Astrocyte of the cerebellum (primary cell): ENCODE results near the gene PRKAR2B.

Experiments
- DNase-seq: peaks from one replicate; pipeline ENCODE4 v3.0.0-alpha.2; 2011; ENCODE audit warnings: low read depth
- H3K4me3 ChIP-seq: 2 replicates; pipeline ENCODE4 v1.5.1; 2011; ENCODE audit warnings: mild to moderate bottlenecking, low read depth, low read length, moderate library complexity
- in situ Hi-C: cut with HindIII; loops from 2 replicates; pipeline ENCODE4 v1.10.0; 2017; ENCODE audit warnings: low sequenced_read_pairs
- TF ChIP-seq, protein P1 (sequence below): IDR thresholded peaks from 2 replicates; pipeline ENCODE4 v1.5.1; 2012; ENCODE audit warnings: low read length, low read depth, moderate library complexity, mild to moderate bottlenecking; ENCODE audit errors: missing control alignments

The PRKAR2B gene

DNA sequence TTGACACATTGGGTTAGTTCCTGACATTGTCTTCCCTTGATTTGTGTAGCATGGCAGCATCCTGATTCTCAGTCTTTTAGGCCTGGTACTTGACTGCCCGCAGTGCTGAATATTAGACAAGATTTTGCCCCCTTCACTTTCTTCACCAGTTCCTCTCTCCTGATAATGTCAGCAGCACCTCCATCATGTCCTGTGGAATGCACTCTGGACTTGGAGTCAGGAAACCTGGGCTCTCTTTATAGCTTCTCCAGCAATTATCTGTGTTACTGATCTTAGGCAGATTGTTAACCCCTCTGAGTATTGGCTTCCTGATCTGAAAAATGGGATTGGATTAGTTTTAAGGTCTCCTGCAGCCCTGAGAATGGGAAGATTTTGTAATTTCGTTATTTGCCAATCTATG, 143.3 kb downstream of the PRKAR2B start:
- H3K4me3 ChIP-seq: no peak overlapping the region
- no peak for DNase-seq
- TF ChIP-seq, protein P1, sequence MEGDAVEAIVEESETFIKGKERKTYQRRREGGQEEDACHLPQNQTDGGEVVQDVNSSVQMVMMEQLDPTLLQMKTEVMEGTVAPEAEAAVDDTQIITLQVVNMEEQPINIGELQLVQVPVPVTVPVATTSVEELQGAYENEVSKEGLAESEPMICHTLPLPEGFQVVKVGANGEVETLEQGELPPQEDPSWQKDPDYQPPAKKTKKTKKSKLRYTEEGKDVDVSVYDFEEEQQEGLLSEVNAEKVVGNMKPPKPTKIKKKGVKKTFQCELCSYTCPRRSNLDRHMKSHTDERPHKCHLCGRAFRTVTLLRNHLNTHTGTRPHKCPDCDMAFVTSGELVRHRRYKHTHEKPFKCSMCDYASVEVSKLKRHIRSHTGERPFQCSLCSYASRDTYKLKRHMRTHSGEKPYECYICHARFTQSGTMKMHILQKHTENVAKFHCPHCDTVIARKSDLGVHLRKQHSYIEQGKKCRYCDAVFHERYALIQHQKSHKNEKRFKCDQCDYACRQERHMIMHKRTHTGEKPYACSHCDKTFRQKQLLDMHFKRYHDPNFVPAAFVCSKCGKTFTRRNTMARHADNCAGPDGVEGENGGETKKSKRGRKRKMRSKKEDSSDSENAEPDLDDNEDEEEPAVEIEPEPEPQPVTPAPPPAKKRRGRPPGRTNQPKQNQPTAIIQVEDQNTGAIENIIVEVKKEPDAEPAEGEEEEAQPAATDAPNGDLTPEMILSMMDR: no peak
- in situ Hi-C loops: loop anchor here (25.0 kb wide), 1 partner anchor 550 kb away; the partner anchor contains the start of gene CBLL1

DNA sequence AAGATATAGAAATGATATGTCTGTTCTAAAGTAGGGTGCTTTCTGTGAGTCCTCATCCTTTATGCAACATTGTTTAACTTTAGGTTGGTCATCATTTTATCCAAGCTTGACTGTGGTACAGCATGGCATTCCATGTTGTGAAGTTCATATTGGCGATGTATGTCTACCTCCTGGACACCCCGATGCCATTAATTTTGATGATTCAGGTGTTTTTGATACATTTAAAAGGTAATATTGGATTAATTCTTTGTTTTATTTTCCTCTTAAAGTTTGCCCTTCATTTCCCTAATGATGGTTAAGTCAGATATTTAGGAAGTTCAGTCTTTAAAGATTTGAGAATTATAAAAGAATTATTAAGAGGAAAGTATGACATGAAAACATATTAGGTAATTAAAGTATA, 145.6 kb downstream of the PRKAR2B start:
- no peak overlapping the region for H3K4me3 ChIP-seq
- DNase-seq: no peak
- in situ Hi-C loops: loop anchor here (25.0 kb wide), 1 partner anchor 547 kb away; the partner anchor contains the start of gene CBLL1
- TF ChIP-seq, protein P1: no peak

DNA sequence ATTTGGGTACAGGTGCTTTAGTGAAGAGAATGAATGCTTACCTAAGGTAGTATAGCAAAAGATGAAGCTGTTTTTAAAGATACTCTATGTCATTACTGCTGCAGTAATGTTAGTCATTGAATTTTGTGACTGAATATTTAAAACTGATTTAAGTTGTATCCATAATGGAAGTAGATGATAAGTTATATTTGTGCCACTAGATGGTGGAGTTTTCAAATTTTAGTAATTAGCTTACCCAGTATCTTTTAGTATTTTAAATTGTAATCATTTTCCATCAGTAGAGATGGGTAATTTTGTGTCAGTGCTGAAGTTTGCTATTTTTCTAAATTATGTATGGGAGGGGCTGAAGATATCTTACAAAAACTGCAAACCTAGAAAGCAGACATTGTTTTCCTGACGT, 149.5 kb downstream of the PRKAR2B start:
- TF ChIP-seq, protein P1: no peak
- no peak for DNase-seq
- in situ Hi-C loops: loop anchor here (25.0 kb wide), 1 partner anchor 543 kb away; the partner anchor contains the start of gene CBLL1
- H3K4me3 ChIP-seq: no peak overlapping the region

DNA sequence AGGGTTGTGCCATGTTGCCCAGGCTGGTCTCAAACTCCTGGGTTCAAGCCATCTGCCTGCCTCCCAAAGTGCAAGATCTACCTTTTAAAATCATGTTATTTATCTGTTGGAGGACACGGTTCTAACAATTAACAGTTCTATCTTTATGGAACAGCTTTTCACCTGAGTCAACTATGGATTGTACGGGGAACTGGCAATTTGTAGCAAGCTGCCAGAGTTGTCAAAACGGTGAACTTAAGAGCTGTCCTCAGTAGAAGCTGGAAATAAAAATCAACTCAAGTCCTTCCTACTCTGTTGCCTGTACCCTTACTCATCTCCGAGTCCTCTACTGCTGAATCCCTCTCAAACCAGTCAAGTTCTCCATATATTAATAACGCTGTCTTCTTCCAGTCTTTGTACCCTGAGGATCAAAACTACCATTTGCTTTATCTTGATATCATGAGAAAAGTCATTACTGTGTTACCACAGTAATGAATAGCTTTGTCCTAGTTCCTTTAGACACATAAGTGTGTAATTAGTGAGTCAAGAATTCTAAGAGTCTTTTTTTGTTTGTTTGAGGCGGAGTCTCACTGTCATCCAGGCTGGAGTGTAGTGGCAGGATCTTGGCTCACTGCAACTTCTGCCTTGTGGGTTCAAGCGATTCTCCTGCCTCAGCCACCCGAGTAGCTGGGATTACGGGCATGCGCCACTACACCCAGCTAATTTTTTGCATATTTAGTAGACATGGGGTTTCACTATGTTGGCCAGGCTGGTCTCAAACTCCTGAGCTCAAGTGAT, 152.5 kb downstream of the PRKAR2B start:
- in situ Hi-C loops: loop anchor here (25.0 kb wide), 1 partner anchor 540 kb away; the partner anchor contains the start of gene CBLL1
- TF ChIP-seq, protein P1: no peak
- no peak overlapping the region for H3K4me3 ChIP-seq
- DNase-seq: no peak

DNA sequence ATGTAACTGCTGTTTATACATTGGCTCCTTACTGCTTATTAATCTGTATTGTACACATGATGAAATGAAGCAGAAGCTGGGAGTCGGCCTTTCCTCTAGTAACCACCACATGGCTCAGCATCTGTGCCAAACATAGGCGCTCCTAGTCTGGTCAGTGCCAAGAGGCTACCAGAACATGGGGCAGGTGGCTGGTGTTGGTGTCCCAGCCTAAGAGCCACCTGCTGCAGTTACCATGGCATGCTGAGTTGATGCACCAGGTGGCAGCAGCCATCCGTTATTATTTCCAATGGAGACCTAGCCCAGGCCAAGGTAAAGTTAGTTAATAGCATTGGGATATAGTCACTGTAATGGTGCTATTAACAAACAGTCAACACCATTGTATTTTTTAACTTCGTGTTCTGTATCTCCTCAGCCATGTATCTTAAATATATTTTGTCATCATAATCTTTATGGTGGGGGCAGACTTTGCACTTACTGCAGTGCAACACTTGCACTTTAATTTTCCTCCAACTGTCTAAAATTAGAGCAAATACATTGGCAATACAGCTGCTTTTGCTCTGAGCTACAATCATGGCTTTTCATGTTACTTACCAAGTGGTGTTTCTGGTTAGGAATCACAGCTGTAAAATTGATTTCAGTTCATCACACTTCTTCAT, 157.4 kb downstream of the PRKAR2B start:
- in situ Hi-C loops: no loop called here
- H3K4me3 ChIP-seq: no peak overlapping the region
- no peak for DNase-seq
- TF ChIP-seq, protein P1: peak; percentile 56

DNA sequence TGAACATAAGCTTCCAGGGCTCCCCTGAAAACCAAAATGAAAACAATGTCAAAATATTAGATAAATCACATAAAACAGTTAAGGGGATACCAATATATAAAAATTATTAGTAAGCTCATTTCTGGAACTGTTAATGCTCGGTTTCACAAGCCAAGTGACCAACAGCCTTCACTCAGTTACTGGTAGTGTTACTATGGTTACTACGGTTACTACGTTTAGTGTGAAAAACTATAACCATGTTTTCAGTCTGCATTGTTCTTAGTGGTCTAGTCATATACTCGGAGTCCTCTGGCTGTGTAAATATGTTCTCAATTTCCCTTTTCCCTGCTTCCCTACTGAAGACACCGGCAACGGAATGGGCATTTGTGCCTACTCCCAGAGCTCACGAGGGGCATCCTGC, 159.1 kb downstream of the PRKAR2B start:
- no peak for DNase-seq
- no peak overlapping the region for H3K4me3 ChIP-seq
- TF ChIP-seq, protein P1: no peak
- in situ Hi-C loops: no loop called here
